ENCODE measurements around the gene ING3.

The ING3 gene, protein sequence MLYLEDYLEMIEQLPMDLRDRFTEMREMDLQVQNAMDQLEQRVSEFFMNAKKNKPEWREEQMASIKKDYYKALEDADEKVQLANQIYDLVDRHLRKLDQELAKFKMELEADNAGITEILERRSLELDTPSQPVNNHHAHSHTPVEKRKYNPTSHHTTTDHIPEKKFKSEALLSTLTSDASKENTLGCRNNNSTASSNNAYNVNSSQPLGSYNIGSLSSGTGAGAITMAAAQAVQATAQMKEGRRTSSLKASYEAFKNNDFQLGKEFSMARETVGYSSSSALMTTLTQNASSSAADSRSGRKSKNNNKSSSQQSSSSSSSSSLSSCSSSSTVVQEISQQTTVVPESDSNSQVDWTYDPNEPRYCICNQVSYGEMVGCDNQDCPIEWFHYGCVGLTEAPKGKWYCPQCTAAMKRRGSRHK

DNA sequence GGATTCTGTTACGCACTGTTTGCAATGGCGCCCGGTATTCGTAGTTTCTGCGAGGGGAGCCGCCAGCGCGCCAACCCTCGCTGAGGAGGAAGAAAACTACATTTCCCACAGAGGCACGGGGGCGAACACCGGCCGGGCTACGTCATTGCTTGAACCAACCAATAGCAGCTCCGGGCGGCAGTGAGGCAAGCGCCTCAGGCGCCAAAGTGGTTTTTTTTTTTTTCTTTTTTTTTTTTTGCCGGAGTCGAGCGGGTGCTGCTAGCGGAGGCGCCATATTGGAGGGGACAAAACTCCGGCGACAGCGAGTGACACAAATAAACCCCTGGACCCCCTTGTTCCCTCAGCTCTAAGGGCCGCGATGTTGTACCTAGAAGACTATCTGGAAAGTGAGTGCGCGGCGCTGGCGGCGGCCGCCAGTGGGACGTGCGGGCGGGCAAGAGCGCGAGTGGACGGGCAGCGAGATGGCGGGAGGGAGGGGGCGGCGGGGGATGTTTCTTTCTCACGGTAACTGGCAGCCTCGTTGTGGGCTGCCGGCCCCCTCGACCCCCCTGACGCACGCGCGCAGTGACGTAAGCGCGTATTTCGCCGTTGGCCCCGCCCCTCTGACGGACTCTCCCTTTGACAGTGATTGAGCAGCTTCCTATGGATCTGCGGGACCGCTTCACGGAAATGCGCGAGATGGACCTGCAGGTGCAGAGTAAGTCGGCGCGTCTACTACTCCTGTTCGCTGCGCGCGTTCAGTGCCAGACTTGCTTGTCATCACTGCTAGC lies at the start of gene ING3:
Gene ING3, plus strand, starts transcription at position 239 of the 770 bp plus-strand sequence. Its CDS starts 120 bp downstream, at position 359.
- peak; percentile 95 for DNase-seq (ENCODE audit: low read depth)

DNA sequence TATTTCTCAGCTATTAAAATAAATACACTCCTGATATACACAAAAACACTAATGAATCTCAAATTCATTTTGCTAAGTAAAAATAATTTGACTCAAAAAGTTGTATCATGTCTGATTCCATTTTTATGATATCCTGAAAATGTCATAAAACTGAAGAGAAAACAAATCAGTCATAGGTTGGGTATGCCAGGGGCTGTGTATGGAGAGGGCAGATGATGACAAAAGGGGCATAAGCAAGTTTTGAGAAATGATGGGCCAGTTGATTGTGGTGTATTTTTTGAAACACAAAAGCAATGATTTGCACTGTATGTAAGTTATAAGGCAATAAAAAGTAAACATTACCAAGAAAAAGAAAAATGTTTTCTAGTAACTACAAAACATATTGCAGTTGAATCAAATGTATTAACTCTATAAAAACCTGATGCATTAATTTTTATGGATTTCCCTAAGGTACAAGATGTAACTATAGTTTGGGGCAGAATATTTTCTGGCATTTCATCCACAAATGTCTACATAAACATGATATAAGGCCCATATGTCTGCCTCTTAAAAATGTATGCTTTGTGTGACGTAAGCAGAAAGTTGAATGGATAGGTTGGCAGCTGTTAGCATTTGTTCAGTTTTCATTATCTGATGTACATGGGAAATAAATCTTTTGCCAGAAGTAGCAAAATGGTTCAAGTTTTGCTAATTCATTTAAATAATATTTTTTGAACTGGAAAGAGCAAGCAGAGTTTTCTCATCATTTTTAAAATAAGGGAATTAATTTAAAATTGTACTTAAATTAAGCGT lies 35.1 kb upstream of the ING3 start:
- no peak for DNase-seq (ENCODE audit: low read depth)

DNA sequence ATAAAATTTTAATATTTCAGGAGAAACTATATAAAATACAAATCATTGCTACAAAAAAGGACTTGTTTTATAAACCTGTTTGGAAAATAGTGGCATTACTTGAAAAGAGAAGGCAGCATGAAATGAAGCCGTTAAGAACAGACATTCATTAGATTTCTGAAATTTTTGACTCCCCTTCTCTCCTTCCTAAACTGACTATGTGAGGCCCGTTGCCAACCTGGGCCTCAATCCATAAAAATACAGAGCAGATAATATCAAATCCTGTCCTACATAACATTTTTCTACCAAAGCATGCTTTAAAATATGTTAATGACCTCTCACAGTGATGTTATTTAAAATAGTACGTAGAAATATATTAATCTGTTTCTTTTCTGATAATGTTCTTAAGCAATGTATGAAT lies 34.5 kb upstream of the ING3 start:
- no peak for DNase-seq (ENCODE audit: low read depth)

DNA sequence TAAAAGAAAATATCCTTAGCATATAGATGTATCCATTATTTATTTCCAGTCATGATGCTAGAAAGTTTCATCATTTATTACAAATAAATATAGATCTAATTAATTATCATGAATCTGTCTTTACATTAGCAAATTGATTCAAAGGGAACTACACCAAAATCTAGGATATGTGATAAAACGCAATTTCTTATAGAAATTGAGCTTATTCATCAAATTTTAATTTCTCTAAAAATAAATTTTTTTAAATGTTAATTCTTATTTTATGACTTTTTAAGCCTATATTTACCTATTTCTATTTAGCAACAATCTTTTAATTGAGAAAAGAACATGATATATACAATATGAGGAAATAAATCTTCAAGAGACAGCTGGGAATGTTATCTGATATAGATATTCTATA lies 34.0 kb upstream of the ING3 start:
- DNase-seq (ENCODE audit: low read depth): no peak

DNA sequence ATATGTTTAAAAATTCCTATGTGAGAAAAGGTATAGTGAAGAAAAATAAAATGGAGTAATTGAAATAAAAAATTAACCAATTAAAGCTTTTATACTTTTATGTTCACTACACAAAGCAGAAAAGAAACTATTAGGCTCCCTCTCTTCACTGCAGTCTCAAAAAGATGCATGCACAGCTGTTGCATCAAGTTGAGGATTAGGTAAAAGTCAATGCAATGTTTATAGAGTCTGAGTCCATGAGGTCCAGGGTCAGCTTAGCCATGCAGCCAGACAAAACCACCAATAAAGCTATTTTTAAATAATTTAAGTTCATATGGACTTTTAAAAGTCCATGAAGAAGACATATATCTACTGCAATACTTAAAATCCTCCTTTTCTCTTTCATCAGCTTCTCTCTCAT lies 31.1 kb upstream of the ING3 start:
- DNase-seq (ENCODE audit: low read depth): no peak

DNA sequence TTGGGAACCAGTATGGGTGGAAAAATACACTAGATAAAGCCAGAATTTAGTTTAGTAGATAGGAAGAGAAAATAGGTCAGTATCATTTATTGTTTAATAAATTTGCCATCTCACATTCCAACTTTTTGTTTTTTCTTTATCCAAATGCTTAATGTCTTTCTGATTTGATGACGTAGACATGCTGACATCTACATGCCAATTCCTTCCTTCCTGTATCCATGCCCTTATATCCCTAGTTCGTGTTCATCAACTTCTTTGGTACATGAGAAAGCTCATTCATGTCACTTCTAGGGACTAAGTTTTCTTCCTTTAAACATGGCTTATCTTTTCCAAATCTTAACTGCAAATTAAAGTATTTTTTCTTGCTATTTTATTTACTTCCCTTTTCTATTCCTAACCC lies 30.5 kb upstream of the ING3 start:
- DNase-seq (ENCODE audit: low read depth): no peak

DNA sequence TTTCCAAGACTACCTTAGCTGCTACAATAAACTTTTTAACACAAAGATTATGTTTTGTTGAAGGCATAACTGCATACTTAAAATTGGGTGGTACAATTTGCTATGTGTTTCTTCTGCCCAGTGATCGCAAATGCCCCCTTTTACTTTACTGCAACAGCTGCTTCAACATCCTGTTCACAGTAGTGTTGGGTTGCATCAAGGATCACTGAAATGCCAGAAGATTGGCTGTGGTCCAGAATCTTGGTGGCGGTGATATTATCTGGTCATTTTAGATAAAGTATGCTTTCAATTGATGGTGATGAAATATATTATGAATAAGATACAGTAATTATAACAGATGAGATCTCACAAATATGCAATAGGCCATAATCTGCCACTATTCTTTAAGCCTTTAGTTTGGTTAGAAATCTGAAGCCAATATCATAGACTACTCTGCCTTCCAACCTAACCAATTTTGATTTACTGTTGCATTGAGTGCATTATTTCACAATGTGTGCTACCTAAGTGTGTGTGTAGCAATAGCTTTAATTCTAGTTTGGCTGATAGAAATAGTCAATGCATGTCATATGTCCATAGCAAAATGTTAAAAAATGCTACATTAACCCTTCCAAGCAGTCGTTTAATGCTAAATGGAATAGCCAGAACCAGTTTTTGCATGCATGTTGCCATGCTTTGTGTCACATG lies 29.8 kb upstream of the ING3 start:
- no peak for DNase-seq (ENCODE audit: low read depth)

DNA sequence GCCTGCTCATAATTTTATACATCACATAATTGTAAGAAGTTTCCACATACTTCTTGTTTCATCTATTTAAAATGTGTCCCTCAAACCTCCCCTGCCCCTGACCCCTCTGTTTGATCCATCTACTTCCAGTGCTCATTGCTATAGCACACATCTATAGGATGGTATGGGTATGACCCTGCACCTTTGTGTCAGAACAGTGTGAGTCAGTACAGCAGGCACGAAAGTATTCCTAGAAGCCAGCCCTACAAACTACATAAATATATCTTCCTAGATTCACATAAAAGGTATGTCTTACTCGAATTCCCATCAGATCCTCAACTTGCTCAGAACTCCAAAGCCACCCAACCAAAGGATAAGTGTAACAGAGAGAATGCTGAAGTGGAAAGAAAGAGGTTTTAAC lies 25.7 kb upstream of the ING3 start:
- DNase-seq (ENCODE audit: low read depth): no peak

DNA sequence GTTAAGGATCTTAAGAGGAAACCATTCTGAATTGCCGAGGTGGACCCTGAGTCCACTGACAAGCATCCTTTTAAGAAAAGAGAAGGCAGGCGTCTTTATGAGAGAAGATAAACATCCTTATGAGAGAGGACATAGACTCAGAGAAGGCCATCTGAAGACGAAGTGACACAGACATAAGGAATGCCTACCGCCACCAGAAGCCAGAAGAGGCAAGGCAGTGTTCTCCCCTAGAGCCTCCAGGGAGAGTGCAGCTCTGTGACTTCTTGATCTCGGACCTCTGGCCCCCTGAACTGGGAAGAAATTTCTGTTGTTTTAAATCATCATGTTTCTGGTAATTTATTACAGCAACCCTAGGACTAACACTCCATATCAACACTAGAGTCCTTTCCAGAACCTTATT lies 25.2 kb upstream of the ING3 start:
- no peak for DNase-seq (ENCODE audit: low read depth)

DNA sequence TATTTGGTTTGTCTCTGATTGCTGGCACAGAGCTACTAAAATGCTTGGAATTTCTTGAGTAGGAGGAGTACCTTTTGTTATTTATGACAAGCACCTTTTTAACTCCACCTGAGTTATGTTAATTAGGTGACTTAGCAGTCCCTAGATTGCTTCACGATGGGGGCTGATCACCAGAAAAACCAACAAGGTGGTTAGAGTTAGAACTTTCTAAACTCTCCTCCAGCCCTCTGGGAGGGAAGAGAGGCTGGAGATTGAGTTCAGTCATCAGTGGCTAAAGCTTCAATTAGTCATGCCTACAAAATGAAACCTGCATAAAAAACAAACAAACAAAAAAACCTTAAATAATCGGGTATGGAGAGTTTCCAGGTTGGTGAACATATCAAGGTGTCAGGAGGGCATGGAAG lies 23.6 kb upstream of the ING3 start:
- no peak for DNase-seq (ENCODE audit: low read depth)

DNA sequence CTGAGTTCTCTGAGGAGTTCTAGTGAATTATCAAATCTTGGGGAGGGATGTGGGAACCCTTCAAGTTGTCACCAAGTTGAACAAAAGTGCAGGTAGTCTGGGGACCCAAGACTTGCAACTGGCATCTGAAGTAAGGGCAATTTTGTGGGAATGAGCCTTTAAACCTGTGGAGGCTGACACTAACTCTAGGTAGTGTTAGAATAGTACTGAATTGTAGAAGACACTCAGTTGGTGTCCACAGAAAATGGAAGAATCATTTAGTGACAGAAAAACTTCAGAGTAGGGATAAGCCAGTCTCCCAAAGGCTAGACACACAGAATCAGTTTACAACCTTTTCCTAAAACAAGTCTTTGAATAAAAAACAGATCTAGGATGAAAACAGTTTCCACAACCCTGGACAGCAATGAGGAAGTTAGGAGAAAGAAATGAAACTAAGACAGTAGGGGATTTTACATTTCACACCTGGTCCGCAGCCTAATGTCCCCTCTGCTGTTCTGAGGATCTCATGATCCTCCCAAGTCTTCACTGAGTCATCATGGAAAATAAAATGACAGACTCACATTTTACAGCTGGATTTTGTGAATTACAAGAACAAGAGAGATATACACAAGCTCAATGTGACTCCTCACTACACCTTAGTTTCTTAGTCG lies 23.0 kb upstream of the ING3 start:
- no peak for DNase-seq (ENCODE audit: low read depth)

DNA sequence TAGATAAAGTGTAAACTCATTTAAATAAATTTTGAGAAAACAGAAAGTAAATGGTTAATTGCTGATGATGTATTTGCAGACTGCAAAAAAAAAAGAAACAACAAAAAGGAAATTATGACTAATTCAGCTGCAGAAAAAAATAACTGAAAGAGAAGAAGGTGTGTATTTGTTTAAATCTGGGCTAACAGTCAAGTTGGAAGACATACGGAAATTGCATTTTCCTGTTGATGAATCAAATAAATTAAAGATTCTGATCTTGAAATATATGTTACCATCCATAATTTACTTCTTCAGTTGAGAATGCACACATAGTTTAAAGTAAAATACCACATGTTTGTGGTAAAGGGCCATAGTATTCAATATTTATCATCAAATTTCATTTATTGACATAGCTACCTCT lies 19.3 kb upstream of the ING3 start:
- DNase-seq (ENCODE audit: low read depth): no peak

DNA sequence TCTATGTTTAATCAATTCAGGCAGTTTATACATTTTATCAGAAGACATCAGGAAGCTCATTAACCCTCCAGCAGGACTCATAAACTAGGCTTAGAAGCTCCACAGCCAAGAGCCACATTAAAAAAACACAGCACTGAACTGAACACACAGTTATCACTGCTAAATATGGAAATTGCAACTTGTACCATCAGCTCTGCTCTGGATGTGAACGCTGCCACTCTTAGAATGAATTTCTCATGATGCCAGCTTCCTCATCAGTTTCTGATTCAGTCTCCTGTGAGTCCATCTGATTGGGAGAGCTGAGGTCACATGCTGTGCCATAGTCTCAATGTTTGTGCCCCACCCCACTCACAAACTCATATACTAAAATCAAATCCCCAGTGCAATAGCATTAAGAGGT lies 17.1 kb upstream of the ING3 start:
- DNase-seq (ENCODE audit: low read depth): no peak

DNA sequence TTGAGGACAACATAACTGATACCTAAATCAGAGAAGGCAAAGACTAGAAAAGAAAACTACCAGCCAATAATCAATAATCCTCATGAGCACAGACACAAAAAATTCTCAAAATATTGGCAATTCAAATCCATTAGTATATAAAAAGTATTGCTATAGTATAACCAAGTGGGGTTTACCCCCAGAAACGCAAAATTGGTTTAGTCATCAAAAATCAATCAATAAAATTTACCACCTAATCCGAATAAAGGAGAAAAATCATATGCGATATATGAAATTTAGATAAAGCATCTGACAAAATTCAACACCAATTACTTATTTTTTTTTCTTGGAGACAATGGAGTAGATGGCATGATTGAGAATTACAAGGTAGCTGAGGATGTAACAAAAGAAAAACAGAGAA lies 11.2 kb upstream of the ING3 start:
- DNase-seq (ENCODE audit: low read depth): no peak

DNA sequence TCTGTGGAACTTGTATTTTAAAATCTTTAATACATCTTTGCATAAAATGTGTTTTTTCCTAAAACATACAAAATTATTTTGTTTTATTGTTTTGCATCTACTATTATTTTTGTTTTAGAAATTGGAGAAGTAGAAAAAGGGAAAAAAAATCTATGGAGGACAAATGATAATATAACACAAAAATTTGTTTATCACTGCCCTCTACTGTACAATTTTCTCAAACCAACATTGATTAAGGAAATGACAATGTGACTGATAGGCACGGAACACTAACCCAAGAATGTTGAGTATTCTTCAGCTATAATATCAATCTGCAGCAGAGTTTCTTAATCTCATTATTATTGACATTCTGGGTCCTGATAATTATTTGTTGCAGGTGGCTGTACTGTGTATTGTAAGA lies 9.5 kb upstream of the ING3 start:
- DNase-seq (ENCODE audit: low read depth): no peak

DNA sequence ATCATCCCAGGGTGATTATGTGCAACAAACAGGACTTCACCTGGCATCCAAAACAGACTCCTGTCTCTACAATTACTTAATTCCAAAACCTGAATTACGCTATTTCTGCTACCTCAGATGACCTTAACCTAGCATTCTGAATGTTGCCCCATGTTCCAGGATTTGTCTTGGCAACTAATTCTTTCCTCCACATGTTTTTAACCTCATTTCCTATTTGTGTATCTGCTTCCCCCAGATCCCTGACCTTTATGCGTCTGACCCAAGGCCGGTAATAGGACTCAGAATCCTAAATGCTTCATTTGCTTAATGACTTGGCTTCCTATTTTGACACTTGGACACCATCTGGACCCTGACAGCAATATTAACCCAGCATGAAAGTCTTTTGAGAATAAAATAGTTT lies 8.7 kb upstream of the ING3 start:
- no peak for DNase-seq (ENCODE audit: low read depth)

DNA sequence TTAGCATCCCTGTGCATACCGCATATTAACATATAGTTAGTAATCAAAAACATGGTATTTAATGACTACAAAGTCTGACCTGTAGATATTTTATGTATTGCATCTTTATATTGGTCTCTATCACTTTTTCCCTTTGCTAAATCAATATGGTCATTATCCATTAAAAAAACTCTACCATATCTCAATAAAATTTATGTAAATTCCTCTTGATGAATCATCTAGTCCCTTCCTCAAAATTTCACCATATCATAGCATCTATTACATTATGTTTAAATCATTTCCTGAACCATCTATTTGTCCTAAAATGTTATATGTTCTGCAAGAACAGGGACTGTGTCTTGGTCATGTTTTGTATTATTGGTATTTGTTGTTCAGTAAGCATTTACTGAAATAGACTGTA lies 7.7 kb upstream of the ING3 start:
- DNase-seq (ENCODE audit: low read depth): no peak

DNA sequence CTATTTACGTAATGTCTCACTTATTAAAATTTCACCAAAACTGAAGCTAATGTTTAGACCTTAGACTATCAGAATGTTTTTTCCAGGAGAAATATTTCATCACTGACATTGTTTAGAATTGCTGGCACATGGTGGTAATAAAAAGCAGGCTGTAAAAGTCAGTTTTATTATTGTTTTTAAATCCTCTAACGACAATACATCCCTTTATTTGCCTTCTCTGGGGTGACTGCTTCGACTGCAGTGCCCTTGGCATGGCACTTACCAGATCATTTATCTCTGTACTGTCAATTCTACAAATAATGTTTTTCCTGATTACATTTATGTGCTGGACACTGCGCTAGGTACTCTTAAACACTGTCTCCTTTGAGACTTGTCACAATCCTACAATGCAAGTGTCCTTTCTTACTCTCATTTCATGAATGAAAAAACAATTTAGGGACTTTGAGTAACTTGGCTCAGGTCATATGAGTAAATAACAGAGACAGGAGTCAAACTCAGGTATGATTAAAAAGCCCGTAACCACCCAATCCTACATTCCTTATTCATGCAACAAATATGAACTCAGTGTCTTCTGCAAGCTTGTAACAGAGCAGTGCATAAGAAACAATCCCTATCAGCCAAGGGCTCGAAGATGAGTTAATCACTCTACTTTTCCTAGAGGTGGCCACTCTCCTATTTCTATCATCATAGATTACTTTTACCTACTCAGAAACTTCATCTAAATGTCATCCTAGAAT lies 5.6 kb upstream of the ING3 start:
- DNase-seq (ENCODE audit: low read depth): no peak

DNA sequence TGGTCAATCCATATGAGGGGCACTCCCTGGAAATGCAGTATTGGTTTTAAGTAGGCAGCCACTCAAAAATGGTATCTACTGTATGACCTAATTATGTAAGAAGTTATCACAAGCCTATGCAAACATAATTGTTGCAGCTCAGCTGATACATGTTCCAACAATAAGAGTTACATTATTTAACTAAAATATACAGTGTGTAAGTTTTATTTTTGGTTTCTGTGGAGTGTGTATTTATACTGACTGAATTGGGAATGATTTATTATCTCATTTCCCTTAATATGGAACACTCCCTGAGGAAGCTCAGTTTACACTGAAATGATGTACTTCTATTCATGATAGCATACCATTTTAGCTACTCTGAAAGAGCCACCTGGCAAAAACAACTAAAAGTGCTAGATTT lies 2.6 kb upstream of the ING3 start:
- DNase-seq (ENCODE audit: low read depth): no peak

DNA sequence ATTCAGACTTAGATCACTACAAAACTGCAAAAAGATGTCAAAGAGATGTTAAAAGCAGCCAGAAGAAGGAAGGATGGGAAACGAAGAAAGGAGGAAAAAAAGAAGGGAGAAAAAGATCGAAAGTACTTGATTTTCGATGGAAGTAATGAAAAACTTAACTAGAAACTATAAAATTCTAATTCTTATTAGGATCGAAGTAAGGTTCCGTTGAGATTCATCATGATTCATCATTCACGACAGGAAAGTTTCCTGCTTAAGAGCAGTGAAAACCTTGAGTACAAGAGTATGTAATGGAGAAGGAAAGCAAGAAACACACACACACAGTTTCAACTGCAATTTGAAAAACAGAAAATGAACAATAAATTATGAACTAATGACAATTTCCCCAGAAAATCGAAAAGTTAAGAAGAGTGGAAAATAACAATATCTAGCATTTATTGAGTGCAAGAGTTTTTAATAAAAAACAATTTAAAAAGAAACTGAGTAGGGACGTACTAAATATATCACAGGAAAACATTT lies 1.1 kb upstream of the ING3 start:
- DNase-seq (ENCODE audit: low read depth): no peak

Measured in GM04504 (cell line).